NB4 (cell line): Measurements from ENCODE around the gene TTC13.

Source experiments
- DNase-seq: peaks from one replicate; pipeline ENCODE4 v3.0.0; 2010; ENCODE audit warnings: low read depth
- H3K4me3 ChIP-seq: one replicate; pipeline ENCODE4 v1.5.1; 2011; ENCODE audit warnings: mild to moderate bottlenecking, low read depth, low read length, moderate library complexity
- MYC ChIP-seq: IDR thresholded peaks from 2 replicates; pipeline ENCODE4 v1.6.1; 2011; ENCODE audit warnings: low read depth, low read length
- POLR2A ChIP-seq: IDR thresholded peaks from 2 replicates; pipeline ENCODE4 v1.6.1; 2011; ENCODE audit warnings: mild to moderate bottlenecking; ENCODE audit not compliant: insufficient read length; ENCODE audit errors: extremely low read depth
- TF ChIP-seq, protein P1 (sequence below): IDR thresholded peaks from one replicate; pipeline ENCODE4 v1.5.1; 2012; ENCODE audit warnings: low read depth, low read length
- TF ChIP-seq, protein P2 (sequence below): IDR thresholded peaks from 2 replicates; pipeline ENCODE4 v1.6.1; 2011; ENCODE audit warnings: low read depth, low read length

Gene TTC13

DNA sequence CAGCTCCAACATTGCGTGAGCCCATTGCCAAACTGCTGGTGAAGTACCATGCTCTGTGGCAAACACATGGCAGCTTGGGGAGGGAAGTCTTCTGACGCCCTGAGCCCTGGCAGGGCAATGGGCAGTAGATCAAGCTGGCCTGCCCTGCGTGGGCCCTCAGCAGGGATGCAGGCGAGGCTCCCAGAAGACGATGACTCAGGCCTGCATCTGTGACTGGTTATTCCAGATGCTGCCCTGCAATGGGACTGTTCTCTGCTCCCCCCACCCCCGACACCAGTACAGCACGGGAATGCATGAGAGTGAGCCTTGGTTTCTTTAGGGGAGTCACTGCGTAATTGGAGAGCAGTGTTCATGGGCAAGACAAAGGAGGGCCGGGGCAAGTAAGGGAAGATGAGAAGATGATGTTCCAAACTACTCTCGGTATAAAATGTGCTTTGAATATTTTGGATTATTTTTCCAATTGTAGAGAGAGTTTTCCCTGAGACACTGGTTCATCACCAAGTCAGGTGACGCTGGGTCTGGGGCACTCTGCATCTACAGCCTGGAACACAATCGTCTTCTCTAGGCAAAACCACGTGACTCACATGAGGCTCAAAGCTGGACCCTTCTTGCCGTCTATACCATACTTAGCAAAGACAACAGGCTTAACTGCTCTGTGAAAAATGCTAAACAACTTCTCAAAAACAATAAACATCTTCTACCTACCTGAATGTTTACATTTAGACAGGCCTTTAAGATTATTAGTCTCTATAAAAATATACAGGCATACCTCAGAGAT lies 101.3 kb downstream of the TTC13 start:
- no peak for DNase-seq
- TF ChIP-seq POLR2A (no peak), MYC (no peak)
- TF ChIP-seq, protein P1, sequence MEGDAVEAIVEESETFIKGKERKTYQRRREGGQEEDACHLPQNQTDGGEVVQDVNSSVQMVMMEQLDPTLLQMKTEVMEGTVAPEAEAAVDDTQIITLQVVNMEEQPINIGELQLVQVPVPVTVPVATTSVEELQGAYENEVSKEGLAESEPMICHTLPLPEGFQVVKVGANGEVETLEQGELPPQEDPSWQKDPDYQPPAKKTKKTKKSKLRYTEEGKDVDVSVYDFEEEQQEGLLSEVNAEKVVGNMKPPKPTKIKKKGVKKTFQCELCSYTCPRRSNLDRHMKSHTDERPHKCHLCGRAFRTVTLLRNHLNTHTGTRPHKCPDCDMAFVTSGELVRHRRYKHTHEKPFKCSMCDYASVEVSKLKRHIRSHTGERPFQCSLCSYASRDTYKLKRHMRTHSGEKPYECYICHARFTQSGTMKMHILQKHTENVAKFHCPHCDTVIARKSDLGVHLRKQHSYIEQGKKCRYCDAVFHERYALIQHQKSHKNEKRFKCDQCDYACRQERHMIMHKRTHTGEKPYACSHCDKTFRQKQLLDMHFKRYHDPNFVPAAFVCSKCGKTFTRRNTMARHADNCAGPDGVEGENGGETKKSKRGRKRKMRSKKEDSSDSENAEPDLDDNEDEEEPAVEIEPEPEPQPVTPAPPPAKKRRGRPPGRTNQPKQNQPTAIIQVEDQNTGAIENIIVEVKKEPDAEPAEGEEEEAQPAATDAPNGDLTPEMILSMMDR, result no peak
- TF ChIP-seq, protein P2, sequence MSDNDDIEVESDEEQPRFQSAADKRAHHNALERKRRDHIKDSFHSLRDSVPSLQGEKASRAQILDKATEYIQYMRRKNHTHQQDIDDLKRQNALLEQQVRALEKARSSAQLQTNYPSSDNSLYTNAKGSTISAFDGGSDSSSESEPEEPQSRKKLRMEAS, result no peak

DNA sequence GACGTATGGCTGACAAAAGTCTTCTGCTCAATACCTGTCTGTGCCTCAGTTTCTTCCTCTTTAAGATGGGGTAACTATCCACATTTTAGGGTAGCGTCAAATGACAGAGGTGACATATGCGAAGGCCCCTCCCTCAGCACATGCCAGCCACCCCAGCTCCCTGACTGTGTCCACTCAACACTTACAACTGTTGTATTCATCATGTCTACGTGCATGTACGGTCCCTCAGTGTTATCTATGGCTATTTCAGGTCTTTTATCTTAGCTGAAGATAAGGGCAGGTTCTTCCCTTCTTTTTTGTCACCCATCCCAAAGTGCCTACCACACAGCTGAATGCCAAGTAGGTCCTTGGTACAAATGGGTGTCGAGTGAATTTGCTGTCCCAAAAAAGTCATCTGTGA lies 102.0 kb downstream of the TTC13 start:
- no peak overlapping the region for H3K4me3 ChIP-seq
- TF ChIP-seq, protein P2, result no peak
- TF ChIP-seq POLR2A, result no peak
- no peak for DNase-seq

More for the DNA sequence above, 101.3 kb downstream of the TTC13 start:
- H3K4me3 ChIP-seq, result no peak overlapping the region

DNA sequence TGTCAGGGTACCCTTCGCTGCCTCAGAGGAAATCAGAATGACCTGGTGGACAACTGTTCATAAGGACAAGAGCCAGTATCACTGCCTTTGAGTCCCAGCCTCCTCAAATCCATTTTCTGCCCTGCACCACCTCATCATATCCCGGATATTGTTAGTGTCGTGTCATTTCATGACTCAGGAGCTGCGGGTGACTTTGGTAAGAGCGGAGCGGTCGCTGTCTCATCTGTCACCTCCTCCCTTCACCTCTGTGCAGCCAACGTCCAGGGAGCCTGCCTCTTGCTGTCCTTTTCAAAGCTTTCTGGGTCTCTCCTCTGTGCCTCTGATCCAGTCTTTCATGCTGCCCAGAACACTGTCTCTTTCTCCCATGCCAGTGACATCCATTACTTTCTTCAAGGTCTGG lies 103.3 kb downstream of the TTC13 start:
- no peak for DNase-seq
- no peak overlapping the region for H3K4me3 ChIP-seq
- TF ChIP-seq, protein P2, result no peak
- TF ChIP-seq, protein P1, result no peak

DNA sequence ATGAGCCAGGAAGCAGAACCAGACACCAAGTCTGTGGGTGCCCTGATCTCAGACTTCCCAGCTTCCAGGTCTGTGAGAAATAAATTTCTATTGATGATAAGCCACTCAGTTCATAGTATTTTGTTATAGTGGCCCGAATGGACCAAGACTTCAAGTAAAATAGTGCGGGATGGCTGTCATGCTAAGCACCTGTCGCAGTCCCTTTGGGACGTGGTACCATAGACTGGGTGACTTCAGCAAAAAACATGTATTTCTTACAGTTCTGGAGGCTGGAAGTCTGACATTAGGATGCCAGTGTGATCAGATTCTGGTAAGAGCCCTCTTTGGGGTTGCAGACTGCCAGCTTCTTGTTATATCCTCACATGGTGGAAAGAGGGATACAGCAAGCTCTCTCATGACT lies 107.7 kb downstream of the TTC13 start:
- TF ChIP-seq MYC (no peak), POLR2A (no peak)
- TF ChIP-seq, protein P2, result no peak
- TF ChIP-seq, protein P1, result no peak
- no peak for DNase-seq
- H3K4me3 ChIP-seq, result no peak overlapping the region

DNA sequence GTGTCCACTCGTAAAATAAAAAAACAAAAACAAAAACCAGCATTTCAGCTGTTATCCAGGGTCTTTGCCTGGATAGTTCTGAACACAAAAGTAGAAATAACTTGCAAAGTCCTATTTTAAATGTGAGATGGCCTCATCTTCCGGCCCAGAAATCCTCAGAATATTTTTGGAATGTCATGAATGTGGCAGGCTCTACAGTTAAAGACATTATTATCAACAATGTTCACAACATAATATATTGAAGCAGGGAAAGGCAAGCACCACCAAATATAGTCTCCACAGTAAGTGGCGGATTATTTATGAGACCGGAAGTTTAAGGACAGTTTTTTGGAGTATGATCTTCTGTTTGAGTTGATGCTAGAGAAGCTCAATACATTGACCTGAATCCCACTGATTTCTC lies 109.2 kb downstream of the TTC13 start:
- TF ChIP-seq POLR2A (no peak), MYC (no peak)
- TF ChIP-seq, protein P1, result no peak
- TF ChIP-seq, protein P2, result no peak
- no peak overlapping the region for H3K4me3 ChIP-seq
- DNase-seq, result no peak

DNA sequence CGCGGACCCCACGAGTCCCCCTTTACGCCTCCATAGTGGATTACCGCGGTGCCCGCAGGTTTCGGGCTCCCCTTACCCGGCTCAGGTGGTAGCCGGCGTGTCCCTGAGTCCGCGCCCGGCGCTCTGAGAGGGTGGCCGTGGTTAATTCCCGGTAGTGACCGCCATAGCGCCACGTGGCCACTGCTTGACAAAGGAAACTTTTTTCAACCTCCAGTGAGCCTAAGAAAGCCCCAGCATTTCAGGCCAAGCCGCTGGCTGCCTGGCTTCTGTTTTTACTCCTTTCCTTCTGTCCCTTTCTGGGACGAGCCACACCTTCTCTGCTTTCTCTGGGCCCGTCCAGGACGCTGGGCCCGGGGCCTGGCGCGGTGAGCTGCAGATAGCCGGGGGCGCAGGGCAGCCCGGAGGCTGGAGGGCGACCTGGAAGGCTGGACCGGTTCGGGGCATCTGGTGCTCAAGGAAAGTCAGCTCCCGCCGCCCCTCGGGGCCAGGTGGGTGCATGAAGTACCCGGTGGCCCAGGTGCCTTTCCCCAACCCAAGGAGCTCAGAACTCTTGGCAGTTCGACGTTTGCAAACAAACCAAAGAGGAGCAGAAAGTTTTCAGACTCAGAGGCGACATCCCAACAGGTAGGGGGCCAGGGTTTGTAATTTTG lies 109.8 kb downstream of the TTC13 start:
- peak; percentile 54 for TF ChIP-seq MYC
- TF ChIP-seq, protein P1, result no peak
- no peak for TF ChIP-seq POLR2A
- TF ChIP-seq, protein P2, result peak; percentile 79

More for the DNA sequence above, 109.8 kb downstream of the TTC13 start:
- peak; percentile 57 for DNase-seq
- H3K4me3 ChIP-seq, result peak overlapping the region; percentile 53
